ENCODE results near the gene EMC8. TPM values are rescaled to one million over a fixed set of nuclear protein-coding genes. Genes with fewer than 3 reads are reported as not detected.
A peak's percentile ranks its signal among the peaks of the same experiment; 100 is the strongest.
"Not testable (repeated sequence)": the region's sequence is repeated elsewhere in the genome, so short reads cannot be mapped to it uniquely, and the experiment has no call there.

EMC8 gene
- total RNA-seq, 1 donor from 2014 or later: 42.7 TPM

GRCh38 chr16:85822145-85822544, 22.8 kb upstream of the EMC8 start:
- no peak for DNase-seq (ENCODE audit: low spot score)
- Mint-ChIP-seq H3K4me3 (ENCODE audit: unreplicated experiment) (no peak overlapping the region), H3K36me3 (ENCODE audit: low read depth, unreplicated experiment) (no peaks in the 10 kb centered on the region), H3K9me3 (ENCODE audit: unreplicated experiment) (no peaks in the 10 kb centered on the region), H3K27me3 (ENCODE audit: unreplicated experiment) (no peaks in the 10 kb centered on the region), H3K27ac (ENCODE audit: unreplicated experiment) (no peak overlapping the region), H3K4me1 (ENCODE audit: unreplicated experiment) (no peaks in the 10 kb centered on the region)
- TF ChIP-seq CTCF (IDR thresholded peaks at IDR 0.05; ENCODE audit: unreplicated experiment): no peak

GRCh38 chr16:85821390-85822135, 22.2 kb upstream of the EMC8 start:
- Mint-ChIP-seq H3K27me3 (ENCODE audit: unreplicated experiment) (no peaks in the 10 kb centered on the region), H3K4me3 (ENCODE audit: unreplicated experiment) (no peak overlapping the region), H3K36me3 (ENCODE audit: low read depth, unreplicated experiment) (no peaks in the 10 kb centered on the region), H3K9me3 (ENCODE audit: unreplicated experiment) (no peaks in the 10 kb centered on the region), H3K4me1 (ENCODE audit: unreplicated experiment) (no peaks in the 10 kb centered on the region), H3K27ac (ENCODE audit: unreplicated experiment) (no peak overlapping the region)
- peak; percentile 85 for DNase-seq (ENCODE audit: low spot score)
- TF ChIP-seq CTCF (IDR thresholded peaks at IDR 0.05; ENCODE audit: unreplicated experiment): peak; percentile 98

- H3K4me3 Mint-ChIP-seq (ENCODE audit: unreplicated experiment): no peak overlapping the region
- H3K9me3 Mint-ChIP-seq (ENCODE audit: unreplicated experiment): no peaks in the 10 kb centered on the region
- TF ChIP-seq CTCF (IDR thresholded peaks at IDR 0.05; ENCODE audit: unreplicated experiment): no peak
- no peaks in the 10 kb centered on the region for H3K4me1 Mint-ChIP-seq (ENCODE audit: unreplicated experiment)
- H3K27me3 Mint-ChIP-seq (ENCODE audit: unreplicated experiment): no peaks in the 10 kb centered on the region
- no peaks in the 10 kb centered on the region for H3K36me3 Mint-ChIP-seq (ENCODE audit: low read depth, unreplicated experiment)
- DNase-seq (ENCODE audit: low spot score): no peak
- no peak overlapping the region for H3K27ac Mint-ChIP-seq (ENCODE audit: unreplicated experiment)
Measured at GRCh38 chr16:85820604-85821372, 21.4 kb upstream of the EMC8 start.

- no peak overlapping the region for H3K27ac Mint-ChIP-seq (ENCODE audit: unreplicated experiment)
- H3K4me1 Mint-ChIP-seq (ENCODE audit: unreplicated experiment): no peaks in the 10 kb centered on the region
- no peak for TF ChIP-seq CTCF (IDR thresholded peaks at IDR 0.05; ENCODE audit: unreplicated experiment)
- no peaks in the 10 kb centered on the region for H3K36me3 Mint-ChIP-seq (ENCODE audit: low read depth, unreplicated experiment)
- DNase-seq (ENCODE audit: low spot score): no peak
- H3K27me3 Mint-ChIP-seq (ENCODE audit: unreplicated experiment): no peaks in the 10 kb centered on the region
- H3K9me3 Mint-ChIP-seq (ENCODE audit: unreplicated experiment): no peaks in the 10 kb centered on the region
- H3K4me3 Mint-ChIP-seq (ENCODE audit: unreplicated experiment): no peak overlapping the region
Measured at GRCh38 chr16:85819771-85820170, 20.4 kb upstream of the EMC8 start.

- H3K4me3 Mint-ChIP-seq (ENCODE audit: unreplicated experiment): no peak overlapping the region
- peak; percentile 73 for TF ChIP-seq CTCF (IDR thresholded peaks at IDR 0.05; ENCODE audit: unreplicated experiment)
- no peaks in the 10 kb centered on the region for H3K4me1 Mint-ChIP-seq (ENCODE audit: unreplicated experiment)
- peak; percentile 89 for DNase-seq (ENCODE audit: low spot score)
- H3K9me3 Mint-ChIP-seq (ENCODE audit: unreplicated experiment): no peaks in the 10 kb centered on the region
- no peaks in the 10 kb centered on the region for H3K36me3 Mint-ChIP-seq (ENCODE audit: low read depth, unreplicated experiment)
- no peak overlapping the region for H3K27ac Mint-ChIP-seq (ENCODE audit: unreplicated experiment)
- H3K27me3 Mint-ChIP-seq (ENCODE audit: unreplicated experiment): no peaks in the 10 kb centered on the region
Measured at GRCh38 chr16:85819245-85819644, 19.9 kb upstream of the EMC8 start.

- not testable (repeated sequence) for H3K27ac Mint-ChIP-seq (ENCODE audit: unreplicated experiment); H3K4me1 Mint-ChIP-seq (ENCODE audit: unreplicated experiment); H3K9me3 Mint-ChIP-seq (ENCODE audit: unreplicated experiment); DNase-seq (ENCODE audit: low spot score); H3K36me3 Mint-ChIP-seq (ENCODE audit: low read depth, unreplicated experiment); H3K4me3 Mint-ChIP-seq (ENCODE audit: unreplicated experiment); H3K27me3 Mint-ChIP-seq (ENCODE audit: unreplicated experiment)
Measured at GRCh38 chr16:85817195-85817594, 17.9 kb upstream of the EMC8 start.

Measured in endothelial cell (in vitro differentiated cells).